Stimulated activated CD8-positive, alpha-beta memory T cell treated with anti-CD3 and anti-CD28 coated beads, Interleukin-7, amount 100 ng/mL, for 1 hour (primary cell): ENCODE measurements around the gene LPP.
"Not testable (repeated sequence)": the region's sequence is repeated elsewhere in the genome, so short reads cannot be mapped to it uniquely, and the experiment has no call there.

Experiments used
- DNase-seq, 2 donors: peaks; one replicate each; pipeline ENCODE4 v3.0.0-alpha.2; 2020; ENCODE audit warnings: low read depth in 2 of 2

The LPP gene

DNA sequence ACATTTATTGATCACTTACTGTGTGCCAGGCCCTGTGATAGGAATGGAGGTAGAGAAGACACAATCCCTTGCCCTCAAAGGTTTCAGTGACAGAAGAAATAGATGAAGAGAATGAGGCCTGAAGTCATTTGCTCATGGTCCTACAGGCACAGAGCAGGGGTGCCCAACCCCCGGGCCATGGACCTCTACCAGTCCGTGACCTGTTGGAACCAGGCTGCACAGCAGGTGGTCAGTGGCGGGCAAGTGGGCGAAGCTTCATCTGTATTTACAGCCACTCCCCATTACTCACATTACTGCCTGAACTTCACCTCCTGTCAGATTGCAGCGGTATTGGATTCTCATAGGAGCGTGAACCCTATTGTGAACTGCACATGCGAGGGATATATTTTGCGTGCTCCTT, 480.3 kb downstream of the LPP start:
- no peak for DNase-seq

DNA sequence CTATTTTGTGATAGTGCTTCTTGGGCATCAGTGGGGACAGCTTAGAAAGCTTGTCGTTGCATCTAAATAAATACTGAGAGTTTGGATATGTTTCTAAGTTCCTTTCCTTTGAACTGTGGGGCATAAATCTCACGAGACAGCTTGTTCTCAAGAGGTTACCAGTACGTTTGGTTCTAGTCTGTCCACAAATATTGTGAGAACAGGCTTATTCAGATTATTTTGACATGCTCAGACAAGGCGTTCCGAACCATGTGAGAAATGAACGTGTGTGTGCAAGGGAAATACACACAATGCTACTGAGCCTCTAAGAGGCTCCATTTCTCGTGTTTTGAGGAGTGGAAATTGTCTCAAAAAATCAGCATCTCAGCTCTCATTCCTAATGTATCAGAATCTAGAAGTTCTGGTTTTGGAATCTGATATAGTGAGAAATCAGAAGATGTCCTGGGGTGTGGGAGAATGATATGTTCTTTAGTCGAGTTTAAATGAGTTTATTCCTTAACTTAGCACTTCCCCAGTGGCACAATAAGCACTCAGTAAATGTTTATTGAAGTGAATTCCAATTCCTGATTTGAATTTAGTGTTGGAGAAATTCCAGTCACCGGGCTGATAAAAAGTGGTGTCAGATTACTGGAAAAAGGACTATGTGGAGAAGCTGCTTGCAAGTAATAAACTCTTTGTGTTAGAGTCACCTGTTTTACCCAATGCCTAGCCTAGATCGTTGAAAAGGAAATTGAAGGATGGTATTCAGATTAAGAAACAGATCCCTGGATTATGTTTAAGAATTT, 481.5 kb downstream of the LPP start:
- DNase-seq, result no peak

DNA sequence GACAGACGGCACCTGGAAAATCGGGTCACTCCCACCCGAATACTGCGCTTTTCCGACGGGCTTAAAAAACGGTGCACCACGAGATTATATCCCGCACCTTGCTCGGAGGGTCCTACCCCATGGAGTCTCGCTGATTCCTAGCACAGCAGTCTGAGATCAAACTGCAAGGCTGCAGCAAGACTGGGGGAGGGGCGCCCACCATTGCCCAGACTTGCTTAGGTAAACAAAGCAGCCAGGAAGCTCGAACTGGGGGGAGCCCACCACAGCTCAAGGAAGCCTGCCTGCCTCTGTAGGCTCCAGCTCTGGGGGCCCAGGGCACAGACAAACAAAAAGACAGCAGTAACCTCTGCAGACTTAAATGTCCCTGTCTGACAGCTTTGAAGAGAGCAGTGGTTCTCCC, 482.3 kb downstream of the LPP start:
- DNase-seq, result not testable (repeated sequence)

DNA sequence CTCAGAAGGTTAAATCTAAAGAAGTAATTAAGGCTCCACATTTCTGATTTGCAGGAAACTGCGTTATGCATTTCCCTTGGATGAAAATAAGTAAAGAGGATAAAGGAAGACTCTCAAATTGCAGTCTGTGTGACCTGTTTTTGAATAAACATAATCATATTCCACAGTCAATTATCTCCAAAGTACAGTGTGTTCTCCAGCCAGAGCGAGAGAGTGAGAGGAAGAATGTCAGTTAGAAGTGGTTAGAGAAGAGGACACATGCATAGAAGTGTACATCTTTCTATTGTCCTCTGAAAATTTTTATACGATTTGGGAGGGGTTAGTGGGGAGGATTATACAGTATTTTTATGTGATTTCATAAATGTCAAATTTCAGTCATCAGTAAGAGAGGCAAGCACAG, 487.1 kb downstream of the LPP start:
- no peak for DNase-seq

DNA sequence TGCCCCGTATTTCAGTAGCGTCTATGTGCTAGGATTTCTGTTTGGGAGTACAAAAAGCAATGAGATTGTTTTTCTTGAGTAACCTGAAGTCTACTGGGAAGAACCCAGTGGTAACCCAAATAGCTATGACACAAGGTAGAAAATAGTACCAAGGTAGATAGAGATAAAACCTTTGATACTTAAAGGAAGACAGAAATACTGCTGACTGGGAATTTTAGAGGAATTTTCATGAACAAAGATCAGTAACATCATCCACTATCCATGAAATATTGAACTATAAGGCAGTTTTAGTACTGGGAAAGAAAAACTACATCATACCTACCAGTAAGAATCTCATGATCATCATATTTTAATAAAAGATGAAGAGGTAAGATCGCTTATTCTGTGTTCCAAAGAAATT, 489.8 kb downstream of the LPP start:
- no peak for DNase-seq

DNA sequence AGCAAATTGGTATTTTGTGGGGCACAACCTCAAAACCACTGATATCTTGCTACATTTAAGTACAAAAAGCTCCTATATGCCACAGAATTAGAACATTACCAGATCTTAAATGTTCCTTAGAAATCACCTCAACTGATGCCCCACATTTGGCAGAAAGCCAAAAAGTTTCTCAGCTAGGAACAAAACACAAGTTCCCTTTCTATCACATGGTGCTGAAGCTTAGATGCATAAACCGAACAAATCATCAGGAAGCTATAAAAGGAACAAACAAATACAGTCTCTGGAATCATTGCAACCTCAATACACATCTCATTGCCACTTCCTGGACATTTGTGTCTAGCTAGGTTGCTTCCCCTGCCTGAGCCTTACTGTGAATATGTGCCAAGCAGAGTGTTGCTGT, 492.6 kb downstream of the LPP start:
- DNase-seq, result no peak

DNA sequence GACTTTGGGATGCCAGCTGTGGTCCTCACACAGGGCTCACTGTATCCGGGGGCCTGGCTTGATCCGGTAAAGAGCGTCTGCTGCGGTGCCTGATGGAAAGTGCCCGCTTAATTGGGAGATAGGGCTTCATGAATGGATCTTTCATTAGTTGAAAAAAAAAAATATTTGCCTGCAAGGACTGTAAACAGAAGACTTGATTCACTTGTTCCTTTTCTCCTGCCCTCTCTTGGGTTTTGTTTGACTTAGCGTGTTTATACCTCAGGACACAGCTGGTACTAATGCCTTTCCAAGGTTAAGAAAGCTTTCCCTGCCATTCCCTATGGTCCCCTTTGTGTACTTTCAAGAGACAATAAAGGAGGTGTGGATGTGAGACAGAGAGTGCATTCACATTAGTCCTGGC, 493.3 kb downstream of the LPP start:
- DNase-seq, result no peak

DNA sequence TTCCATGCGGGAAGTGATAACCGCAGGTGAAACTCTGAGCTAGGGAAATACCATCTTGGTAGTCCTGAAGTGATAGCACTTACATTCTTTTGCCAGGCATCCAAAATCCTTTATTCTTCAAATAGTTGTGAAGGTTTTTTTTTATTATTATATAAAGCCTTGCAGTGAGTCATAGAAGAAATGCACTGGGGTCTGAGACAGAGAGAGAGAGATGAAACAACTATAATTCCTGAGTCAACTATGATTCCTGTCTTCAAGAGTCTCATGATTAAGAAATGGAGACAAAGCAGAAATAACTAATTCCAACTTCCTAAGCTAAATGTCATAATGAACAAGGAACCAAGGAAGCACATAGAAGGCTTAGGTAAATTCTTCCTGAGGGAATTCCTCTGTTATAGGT, 495.6 kb downstream of the LPP start:
- no peak for DNase-seq

DNA sequence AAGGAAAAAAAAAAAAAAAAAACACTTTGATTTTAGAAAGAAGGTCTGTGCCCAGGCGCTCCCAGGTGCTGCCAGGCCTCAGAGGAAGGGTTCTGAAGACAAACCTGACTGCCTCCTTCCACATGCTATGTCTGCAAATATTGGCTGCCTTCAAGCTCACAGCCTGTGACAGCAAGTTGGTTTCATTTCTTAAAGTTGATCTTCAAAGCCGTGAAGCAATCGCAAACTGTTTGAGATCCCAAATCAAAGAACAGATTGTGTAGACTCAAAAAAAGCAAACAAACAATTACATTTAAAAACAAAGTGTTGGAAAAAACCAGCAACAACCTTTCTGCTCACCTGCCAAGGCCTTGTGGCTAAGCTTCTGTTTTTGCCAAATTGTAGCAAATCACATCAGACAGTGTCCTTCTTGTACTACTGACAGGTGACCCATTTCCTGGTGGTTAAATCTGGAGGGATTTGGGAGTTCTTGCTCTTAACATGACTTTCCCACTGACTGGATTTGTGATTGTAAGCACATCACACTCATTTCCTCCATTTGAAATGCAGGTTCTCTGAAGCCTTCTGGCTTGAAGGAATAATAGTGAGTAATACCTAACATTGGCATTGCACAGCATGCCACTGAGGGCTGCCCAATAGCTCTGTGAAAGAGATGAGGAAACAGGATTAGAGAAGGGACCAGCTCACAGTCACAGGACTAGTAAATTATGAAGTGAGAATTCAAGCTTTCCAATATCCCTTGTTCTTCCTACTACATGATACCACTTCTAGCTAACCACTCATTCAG, 502.4 kb downstream of the LPP start:
- no peak for DNase-seq

DNA sequence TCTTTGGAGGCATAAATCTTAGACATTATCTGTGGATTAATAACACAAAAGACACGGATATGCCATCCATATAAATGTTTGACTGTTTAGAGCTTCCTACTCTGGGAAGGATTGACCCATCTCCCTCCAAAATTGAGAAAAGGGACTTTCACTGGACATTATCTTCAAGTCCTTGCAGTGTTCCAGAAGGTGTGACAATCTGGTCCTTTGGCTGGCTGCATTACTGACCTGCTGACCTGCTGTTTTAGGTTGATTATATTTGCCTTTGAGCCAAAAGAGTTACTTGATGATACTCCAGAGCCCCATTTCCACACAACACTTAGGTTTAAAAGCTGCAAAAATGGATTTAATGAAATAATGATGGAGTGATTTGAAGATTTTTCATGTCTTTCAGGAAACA, 504.6 kb downstream of the LPP start:
- DNase-seq, result no peak

DNA sequence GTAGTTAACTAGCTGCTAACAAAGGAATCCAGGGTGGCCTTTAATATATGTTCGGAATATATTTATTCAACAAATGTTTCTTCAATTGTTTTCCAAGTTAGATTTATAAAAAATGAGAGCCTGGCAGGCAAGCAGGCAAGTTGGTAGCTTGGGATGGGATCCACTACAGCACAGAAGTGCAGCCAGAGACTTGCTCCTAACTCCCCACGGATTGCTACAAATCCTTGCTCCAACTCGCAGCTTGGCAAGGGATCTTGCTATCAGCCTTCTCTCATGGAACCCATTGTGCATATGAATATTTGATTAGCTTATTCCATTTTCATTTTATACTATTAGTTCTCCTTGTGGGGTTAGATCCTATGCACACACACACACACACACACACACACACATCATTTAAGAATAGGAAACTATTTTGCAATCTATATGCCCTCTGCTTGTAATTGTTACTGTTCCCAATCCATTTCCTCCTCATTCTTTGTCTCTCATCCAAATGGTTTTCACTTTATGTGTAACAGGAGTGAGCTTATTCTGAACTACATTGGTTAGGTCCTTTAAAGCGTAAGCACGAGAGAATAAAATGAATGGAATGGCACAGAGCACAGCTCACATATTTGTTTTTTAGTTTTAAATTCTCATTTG, 505.6 kb downstream of the LPP start:
- no peak for DNase-seq

DNA sequence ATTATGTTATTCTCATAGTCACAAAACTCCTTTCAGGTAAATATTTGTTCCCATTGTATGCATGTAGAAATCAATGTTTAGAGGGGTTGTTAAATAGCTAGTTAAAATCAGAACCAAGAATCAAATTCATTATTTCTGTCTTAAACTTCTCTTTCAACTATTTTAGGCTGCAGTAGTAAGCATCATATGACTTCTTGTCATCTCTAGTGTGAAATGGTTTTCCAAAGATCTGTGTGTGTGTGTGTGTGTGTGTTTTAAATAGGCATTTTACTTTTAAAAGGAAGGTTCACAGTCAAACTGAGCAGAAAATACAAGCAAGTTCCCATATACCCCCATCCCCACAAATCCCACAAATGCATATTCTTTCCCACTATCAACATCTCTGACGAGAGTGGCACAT, 506.5 kb downstream of the LPP start:
- no peak for DNase-seq

DNA sequence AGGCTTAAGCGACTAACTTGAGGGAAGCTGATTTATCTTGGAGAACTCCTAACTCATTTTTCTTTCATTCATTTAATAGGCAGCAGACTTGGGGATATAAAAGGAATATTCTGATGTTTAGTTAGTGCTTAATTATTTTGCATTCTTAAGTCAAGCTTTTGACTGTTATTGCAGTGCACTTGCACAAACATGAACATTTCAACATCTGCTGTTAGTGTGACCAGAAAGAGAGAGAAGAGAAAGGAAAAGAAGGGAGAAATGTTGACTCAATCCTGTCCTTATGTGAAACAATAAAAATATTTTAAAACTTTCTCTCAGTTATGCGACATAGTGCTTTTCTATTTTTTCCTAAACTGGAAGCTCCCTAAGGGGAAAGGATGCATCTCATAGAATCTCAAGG, 507.8 kb downstream of the LPP start:
- DNase-seq, result no peak

DNA sequence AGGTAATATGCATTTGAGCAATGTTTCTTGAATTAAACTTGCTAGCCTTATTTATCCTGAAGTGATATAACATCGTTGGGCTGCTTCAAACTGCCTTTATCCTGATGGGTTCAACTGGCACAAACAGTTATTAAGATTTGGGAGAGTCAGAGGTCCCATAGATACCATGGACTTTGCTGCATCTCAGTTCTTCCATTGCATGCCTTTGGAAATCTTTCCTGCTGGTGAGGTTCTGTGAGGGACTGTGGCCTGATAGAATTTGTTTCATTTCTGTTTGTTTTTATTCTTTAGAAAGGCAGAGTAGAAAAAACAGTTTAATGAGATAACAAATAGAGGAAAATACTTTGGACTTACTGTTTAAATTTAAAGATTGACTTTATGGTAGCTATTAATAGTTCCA, 508.3 kb downstream of the LPP start:
- no peak for DNase-seq

DNA sequence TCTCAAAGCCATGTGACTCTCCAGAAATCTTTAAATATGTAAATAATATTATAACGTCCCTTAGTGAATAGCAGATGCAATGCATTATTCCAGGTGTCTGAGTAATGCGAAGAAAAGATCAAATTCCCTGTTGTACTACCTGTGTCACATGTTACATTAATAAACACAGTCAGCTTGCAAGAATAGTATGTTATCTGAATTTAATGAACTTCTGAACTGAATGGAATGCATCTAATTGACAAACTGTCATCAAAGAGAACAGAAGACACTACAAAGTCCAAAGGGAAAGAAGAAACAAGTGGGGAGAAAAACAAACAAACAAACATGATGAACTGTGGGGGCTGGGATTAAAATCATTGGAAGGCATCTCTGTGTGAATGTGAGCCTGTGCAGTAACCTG, 508.8 kb downstream of the LPP start:
- no peak for DNase-seq

DNA sequence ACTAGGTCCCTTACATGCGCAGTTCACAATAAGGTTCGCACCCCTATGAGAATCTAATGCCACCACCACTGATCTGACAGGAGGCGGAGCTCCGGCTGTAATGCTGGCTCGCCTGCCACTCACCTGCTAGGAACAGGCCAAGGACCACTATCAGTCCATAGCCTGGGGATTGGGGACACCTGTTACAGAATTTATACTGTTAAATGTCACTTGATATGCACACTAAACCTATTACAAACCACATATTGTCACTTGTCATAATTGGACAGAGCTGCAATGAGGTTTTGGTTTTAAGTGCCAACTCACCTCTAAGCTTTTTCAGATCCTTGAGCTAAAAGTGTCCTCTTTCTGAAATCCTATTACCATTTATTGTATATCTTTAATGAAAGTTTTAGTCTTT, 509.9 kb downstream of the LPP start:
- DNase-seq, result no peak

DNA sequence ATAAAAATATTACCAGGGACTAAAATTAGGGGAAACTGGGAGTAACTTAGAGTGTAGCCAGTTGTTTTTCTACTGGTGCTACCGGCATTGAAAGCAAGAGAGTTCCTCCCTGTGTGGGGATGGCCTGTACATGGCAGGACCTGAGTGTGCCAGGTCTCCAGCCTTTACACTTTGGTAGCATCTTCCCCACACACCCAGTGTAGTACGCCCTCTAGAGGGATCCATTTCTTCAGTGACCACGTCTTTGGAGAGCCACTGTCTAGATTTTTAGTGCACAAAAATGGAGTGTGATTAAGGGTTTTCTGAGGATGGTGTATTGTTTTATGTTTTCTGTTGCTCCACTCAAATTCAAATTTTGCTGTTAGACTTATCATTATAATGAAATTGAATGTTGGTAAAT, 510.8 kb downstream of the LPP start:
- no peak for DNase-seq

DNA sequence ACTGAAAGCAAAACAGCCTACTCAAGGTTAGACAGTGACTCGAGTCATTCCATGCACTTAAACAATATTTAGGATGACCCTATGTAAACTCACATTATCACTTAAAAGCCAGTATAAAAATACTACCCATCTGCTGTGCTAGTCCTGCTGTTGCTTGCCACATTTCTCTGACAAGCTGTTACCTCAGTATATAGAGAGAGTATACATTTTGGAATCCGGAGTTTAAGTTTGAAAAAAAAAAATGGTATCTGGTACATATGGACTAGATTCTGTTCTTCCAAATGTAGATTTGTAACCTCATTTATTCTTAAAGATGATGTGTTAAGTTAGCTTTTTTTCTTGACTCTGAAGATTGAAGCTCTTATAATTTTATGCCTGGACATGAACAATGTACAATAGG, 514.0 kb downstream of the LPP start:
- no peak for DNase-seq

DNA sequence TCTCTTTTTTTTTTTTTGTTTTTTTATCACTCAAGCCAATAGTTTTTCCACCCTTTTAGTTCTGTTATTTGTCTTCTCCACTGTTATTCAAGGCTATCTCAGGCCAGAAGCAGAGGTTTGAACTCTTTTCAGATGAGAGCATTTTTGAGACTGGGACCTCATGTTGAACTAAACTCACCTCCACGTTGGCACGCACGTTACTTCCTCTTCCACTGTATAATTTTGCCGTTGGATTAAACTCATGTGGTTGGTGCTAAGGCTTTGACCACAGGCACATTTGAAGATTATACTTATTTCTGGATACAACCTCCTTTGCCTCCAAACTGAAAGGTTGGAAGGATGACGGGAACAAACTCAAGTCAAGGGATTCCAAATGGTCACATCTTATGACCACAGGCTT, 516.5 kb downstream of the LPP start:
- no peak for DNase-seq

DNA sequence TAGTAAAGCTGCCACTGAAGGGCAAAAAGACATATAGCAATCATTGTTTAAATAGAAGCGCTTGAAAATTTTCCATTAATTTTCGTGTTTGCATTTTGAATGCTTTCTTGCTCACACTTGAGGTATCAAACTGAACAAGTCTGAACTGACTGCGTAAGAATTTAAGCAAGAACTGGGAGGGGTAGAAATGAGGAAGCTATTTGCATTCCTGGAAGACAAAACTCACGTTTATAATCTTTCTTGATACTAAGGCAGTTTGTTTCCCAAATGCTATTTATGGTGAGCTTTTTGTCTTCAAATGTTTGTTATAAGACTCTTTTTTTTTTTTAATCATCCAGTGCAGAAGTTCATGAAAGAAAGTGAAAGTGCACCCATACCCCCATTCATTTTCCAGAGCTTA, 518.0 kb downstream of the LPP start:
- DNase-seq, result no peak

DNA sequence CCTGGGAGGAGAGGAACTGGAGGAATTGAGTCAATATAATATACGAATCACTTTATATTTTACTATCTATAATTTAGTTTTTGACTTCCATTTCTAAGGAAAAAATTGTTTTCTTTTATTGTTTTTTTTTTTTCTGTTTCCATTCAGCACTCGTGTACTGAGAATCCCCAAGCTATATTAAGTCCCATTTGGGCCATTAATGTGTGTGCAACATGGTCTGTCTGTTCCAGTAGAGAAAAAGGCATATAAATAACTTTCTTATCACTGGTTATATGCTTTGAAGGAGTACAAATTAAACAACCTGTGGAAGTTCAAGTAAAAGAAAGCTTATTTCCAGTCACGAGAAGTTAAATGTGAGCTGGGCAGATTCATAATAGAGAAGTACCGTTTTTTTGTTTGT, 518.9 kb downstream of the LPP start:
- DNase-seq, result no peak

DNA sequence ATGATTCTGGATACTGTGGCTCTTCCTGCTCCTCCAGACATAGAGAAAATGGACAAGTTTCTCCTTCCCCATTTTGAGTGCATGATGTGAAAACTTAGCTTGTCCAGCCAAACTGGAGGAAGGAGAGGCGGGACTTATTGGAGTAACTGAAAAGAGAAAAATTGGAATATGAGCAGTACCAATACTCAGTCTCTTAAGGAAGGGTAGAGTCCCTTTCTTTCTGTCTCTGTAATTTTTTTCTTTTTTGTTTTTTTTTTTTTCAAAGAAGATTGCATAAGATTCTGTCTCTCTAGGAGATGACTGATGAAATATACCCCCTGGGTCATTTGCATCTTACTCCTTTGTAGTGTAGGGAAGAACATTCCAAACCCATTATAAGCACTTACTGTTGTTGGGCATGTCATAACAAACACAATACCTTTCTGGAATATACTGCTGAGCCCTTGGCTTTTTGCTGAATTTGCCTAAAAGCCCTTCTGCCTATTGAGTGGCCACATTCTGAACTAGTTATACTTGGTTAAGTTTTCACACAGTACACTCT, 519.8 kb downstream of the LPP start:
- no peak for DNase-seq

DNA sequence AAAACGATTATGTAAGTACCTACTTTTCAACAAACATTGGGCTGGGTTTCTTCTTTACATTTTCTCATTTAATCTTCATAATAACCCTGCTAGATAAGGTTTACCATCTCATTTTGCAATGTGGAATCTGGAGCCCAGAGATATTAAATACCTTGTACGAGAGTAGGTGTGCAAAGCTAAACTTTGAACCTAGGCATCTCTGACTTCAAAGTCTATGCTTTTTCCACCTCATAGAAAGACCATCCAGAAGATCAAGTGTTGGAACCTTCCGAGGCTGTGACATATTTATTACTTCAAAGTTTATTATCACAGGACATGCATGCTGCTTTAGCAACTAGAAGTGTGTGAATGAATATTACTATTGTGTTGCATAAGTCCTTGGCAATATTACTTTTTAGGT, 520.6 kb downstream of the LPP start:
- DNase-seq, result no peak
